OCI-LY1 (cell line): Measurements from ENCODE around the gene SIGLEC15.

Experiments used
- CTCF ChIP-seq: fragments of 200-600 bp; sonication (generic), shearing (Covaris generic); IDR thresholded peaks from 2 replicates; pipeline ENCODE4 v1.5.1; 2017; ENCODE audit warnings: mild to moderate bottlenecking, antibody characterized with exemption, low read length, moderate library complexity, mixed read lengths
- EZH2 ChIP-seq: fragments of 200-600 bp; sonication (generic), shearing (Covaris generic); IDR thresholded peaks from 2 replicates; pipeline ENCODE4 v1.8.0; 2017; ENCODE audit warnings: borderline replicate concordance, mixed run types, mild to moderate bottlenecking, antibody characterized with exemption, low read length, moderate library complexity, mixed read lengths

DNA sequence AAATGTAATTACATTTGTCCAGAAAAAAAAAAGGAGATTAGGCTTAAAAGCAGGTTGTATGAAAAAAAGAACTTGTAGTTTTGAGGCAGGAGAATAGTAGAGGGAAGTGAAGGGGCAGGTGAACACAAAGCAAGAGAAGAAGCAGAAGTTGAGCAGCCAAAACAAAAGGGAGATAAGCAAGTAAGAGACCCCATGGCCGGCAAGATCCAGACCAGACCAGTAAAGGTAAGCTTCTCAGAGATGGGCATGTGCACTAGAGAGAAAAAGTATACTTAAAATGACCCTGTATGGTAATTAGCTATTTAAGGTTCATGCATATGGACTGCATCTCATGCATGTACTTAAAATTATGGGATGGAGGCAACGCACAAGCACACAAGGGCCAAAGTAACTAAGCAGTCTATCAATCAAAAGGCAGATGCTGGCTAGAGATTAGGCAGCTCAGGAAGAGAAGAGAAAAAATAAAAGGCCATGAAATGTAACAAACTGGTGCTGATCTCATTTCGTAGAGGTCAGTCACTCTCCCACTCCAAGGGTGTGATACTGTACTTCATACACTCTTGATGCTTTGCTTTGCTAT is 9.7 kb downstream of the SIGLEC15 start:
- no peak for TF ChIP-seq EZH2
- no peak for TF ChIP-seq CTCF
